Stimulated activated naive B cell treated with anti-CD40 and anti-IgM and Interleukin-4, amounts not matched to agents 10 μg/mL and 1 μg/mL and 100 μg/mL, for 72 hours (primary cell): ENCODE data around the gene TNF.
A peak's percentile ranks its signal among the peaks of the same experiment; 100 is the strongest.

Source experiments
- ATAC-seq, 2 donors: fragments of 150-1000 bp; cut with Tn5 transposase; replicated peaks; 2 replicates each; pipeline ENCODE4 v1.10.0; 2021; ENCODE audit warnings: moderate library complexity in 1 of 2
- DNase-seq: peaks from one replicate; pipeline ENCODE4 v3.0.0; 2021
- H3K27ac Mint-ChIP-seq: one replicate; pipeline ENCODE4 v1.8.0; 2022; ENCODE audit warnings: mild to moderate bottlenecking, mixed read lengths
- H3K27me3 Mint-ChIP-seq, 2 donors: one replicate each; pipeline ENCODE4 v1.8.0; 2022; ENCODE audit warnings: mixed read lengths in 2 of 2
- H3K36me3 Mint-ChIP-seq, 2 donors: one replicate each; pipeline ENCODE4 v1.8.0; 2022; ENCODE audit warnings: mixed read lengths in 2 of 2, mild to moderate bottlenecking in 1 of 2
- H3K4me1 Mint-ChIP-seq, 2 donors: one replicate each; pipeline ENCODE4 v1.8.0; 2022; ENCODE audit warnings: mixed read lengths in 2 of 2, mild to moderate bottlenecking in 1 of 2
- H3K4me3 Mint-ChIP-seq, 2 donors: one replicate each; pipeline ENCODE4 v1.8.0; 2022; ENCODE audit warnings: mild to moderate bottlenecking in 2 of 2, mixed read lengths in 2 of 2, moderate library complexity in 1 of 2
- H3K9me3 Mint-ChIP-seq, 2 donors: one replicate each; pipeline ENCODE4 v1.8.0; 2022; ENCODE audit warnings: mixed read lengths in 2 of 2, mild to moderate bottlenecking in 1 of 2

The TNF gene

GRCh38 chr6:31535538-31536324 is 39.6 kb upstream of the TNF start:
- Mint-ChIP-seq H3K27me3 (no peaks in the 10 kb centered on the region), H3K27ac (no peak overlapping the region), H3K9me3 (no peaks in the 10 kb centered on the region), H3K36me3 (peaks cover 52 to 72% of the 10 kb centered on the region in 2 donors), H3K4me3 (no peak overlapping the region), H3K4me1 (peaks cover 33 to 69% of the 10 kb centered on the region in 2 donors)
- no peak for DNase-seq
- no peak for ATAC-seq

DNA sequence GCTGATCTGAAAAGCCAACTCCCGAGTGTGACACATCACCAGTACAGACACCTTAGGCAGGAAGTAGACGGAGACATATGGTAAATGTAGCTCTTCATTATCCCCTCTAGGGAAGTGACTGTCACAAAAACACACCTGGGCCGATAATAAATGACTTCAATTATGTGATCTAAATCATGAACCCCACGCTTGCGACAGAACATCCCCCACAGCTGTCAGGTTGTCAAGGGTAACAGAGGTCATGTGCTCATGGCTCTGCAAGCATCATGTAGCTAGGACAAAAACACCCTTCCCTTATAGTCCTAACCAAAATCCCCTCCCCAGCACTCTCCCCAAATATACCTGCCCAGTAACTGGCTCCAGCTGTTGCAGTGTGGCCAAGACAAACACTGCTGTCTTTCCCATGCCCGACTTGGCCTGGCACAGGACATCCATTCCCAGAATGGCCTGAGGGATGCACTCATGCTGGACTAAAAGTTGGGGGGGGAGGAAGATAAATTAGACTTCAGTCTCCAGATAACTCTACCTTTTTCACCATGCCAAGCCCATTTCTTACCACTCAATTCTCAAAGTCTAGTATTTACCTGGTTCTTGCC is 36.5 kb upstream of the TNF start:
- no peaks in the 10 kb centered on the region for H3K9me3 Mint-ChIP-seq
- peak overlapping the region; percentile 56 for H3K27ac Mint-ChIP-seq
- H3K27me3 Mint-ChIP-seq = no peaks in the 10 kb centered on the region
- peaks cover 27 to 51% of the 10 kb centered on the region in 2 donors for H3K4me1 Mint-ChIP-seq
- DNase-seq (no peak), ATAC-seq (no peak)
- peak overlapping the region; percentile 58 to 63 for H3K4me3 Mint-ChIP-seq
- H3K36me3 Mint-ChIP-seq = peaks cover 49 to 64% of the 10 kb centered on the region in 2 donors

DNA sequence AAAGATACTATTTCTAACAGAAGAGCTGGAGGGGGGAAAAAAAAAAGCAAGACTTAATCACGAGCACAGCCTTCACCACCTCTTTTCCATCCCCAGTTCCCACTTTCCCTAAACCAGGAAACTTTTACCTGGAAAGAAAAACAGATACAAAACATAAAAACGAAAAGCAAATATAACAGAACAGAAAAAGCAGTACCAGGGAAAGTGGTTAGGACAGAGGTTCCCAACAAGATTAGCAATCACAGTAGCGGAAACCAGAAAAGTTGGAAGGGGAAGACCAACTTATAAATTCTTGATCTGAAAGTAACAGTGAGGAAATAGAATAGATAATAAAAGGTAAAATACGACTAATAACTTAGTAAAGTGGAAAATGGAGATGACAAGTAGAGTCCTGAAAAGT is 34.7 kb upstream of the TNF start:
- H3K9me3 Mint-ChIP-seq = no peaks in the 10 kb centered on the region
- H3K4me1 Mint-ChIP-seq = peaks cover 26 to 45% of the 10 kb centered on the region in 2 donors
- peaks cover 39 to 50% of the 10 kb centered on the region in 2 donors for H3K36me3 Mint-ChIP-seq
- H3K27ac Mint-ChIP-seq = peak overlapping the region; percentile 93
- ATAC-seq (no peak), DNase-seq (no peak)
- peak overlapping the region; percentile 82 for H3K4me3 Mint-ChIP-seq
- H3K27me3 Mint-ChIP-seq = no peaks in the 10 kb centered on the region

DNA sequence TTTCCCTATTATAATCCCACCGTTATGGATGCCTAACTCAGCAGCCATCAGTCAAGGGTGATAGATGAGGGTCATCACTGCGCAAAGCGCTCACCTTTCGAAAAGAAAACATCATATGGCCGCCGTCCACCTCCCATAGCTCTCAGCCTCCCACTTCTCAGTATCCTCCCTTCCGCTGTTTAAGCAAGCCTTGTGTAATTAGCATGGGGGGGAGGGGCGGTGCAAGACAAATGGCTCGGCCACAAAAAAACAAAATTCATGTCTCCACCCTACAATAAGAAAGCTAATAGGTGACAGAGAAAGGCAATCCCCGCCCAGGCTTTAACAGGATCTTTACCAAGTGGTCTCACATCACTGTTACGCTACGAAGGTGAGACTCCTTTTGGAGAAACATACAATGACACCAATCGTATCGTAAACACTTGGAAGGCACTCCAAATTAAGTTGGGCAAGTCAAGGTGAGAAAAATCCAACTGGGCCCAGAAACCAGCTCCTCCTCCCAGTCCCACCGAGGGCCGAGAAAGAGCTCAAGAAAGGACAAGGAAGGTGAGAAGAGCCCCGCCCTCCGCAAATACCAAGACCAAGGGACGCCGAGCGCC is 34.2 kb upstream of the TNF start:
- Mint-ChIP-seq H3K27me3 (no peaks in the 10 kb centered on the region), H3K9me3 (no peaks in the 10 kb centered on the region), H3K27ac (peak overlapping the region; percentile 93), H3K36me3 (peaks cover 36 to 45% of the 10 kb centered on the region in 2 donors), H3K4me3 (peak overlapping the region; percentile 82), H3K4me1 (peaks cover 30 to 45% of the 10 kb centered on the region in 2 donors)
- ATAC-seq (peak; percentile 35 to 38), DNase-seq (peak; percentile 31)

GRCh38 chr6:31541658-31542521 is 33.5 kb upstream of the TNF start, which contains the start of gene DDX39B:
Gene DDX39B (minus strand): TSS chr6:31542003. CDS start chr6:31540532, 1,471 bp downstream.
- Mint-ChIP-seq H3K27me3 (no peaks in the 10 kb centered on the region), H3K4me1 (peaks cover 33 to 48% of the 10 kb centered on the region in 2 donors), H3K27ac (peak within 1 kb of the TSS; percentile 93), H3K4me3 (peak within 1 kb of the TSS; percentile 82), H3K9me3 (no peaks in the 10 kb centered on the region), H3K36me3 (peaks cover 36 to 39% of the 10 kb centered on the region in 2 donors)
- ATAC-seq (peak; percentile 79 to 85), DNase-seq (peak; percentile 92)

- Mint-ChIP-seq H3K4me3 (no peak overlapping the region), H3K27ac (no peak overlapping the region), H3K9me3 (no peaks in the 10 kb centered on the region), H3K36me3 (peaks cover 27 to 30% of the 10 kb centered on the region in 2 donors), H3K27me3 (no peaks in the 10 kb centered on the region), H3K4me1 (peaks cover 36 to 52% of the 10 kb centered on the region in 2 donors)
- DNase-seq (no peak), ATAC-seq (no peak)
Observed at GRCh38 chr6:31543639-31544038, 31.7 kb upstream of the TNF start.

DNA sequence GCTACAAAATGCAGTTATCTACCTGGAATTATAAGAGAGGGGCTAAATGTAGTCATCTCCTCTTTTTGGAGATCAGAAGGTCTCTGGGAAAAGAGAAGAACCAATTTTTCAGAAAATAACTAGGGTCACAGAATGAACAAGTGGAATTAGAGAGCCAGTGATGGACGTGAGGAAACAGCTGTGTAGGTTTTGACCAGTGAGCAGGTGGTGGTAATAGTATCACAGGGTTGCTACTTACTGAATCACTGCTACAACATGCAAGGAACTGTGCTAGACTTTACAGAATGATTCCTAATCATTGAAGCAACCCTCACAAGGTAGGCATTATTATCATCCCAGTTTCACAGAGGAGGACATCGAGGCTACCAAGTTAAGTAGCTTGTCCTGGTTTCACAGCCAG is 30.7 kb upstream of the TNF start:
- no peak overlapping the region for H3K27ac Mint-ChIP-seq

GRCh38 chr6:31545291-31545690 is 30.1 kb upstream of the TNF start:
- Mint-ChIP-seq H3K27ac (no peak overlapping the region), H3K4me1 (peaks cover 25 to 52% of the 10 kb centered on the region in 2 donors), H3K4me3 (no peak overlapping the region), H3K9me3 (no peaks in the 10 kb centered on the region), H3K27me3 (no peaks in the 10 kb centered on the region), H3K36me3 (peaks cover 20 to 24% of the 10 kb centered on the region in 2 donors)
- ATAC-seq (no peak), DNase-seq (no peak)

More for the DNA sequence above, 30.7 kb upstream of the TNF start:
- peaks cover 30 to 52% of the 10 kb centered on the region in 2 donors for H3K4me1 Mint-ChIP-seq
- no peaks in the 10 kb centered on the region for H3K9me3 Mint-ChIP-seq
- DNase-seq = no peak
- H3K36me3 Mint-ChIP-seq = peaks cover 20 to 27% of the 10 kb centered on the region in 2 donors
- no peaks in the 10 kb centered on the region for H3K27me3 Mint-ChIP-seq
- H3K4me3 Mint-ChIP-seq = no peak overlapping the region
- no peak for ATAC-seq

GRCh38 chr6:31546339-31546957 is 28.9 kb upstream of the TNF start, which contains the start of gene ATP6V1G2:
Gene ATP6V1G2 (minus strand): TSS chr6:31546608. CDS start chr6:31546559, 49 bp downstream.
- peak; percentile 86 for DNase-seq
- no peaks in the 10 kb centered on the region for H3K9me3 Mint-ChIP-seq
- peak within 1 kb of the TSS; percentile 85 for H3K27ac Mint-ChIP-seq
- H3K4me1 Mint-ChIP-seq = peaks cover 28 to 59% of the 10 kb centered on the region in 2 donors
- peak within 1 kb of the TSS; percentile 85 for H3K4me3 Mint-ChIP-seq
- no peaks in the 10 kb centered on the region for H3K27me3 Mint-ChIP-seq
- peaks cover 20 to 23% of the 10 kb centered on the region in 2 donors for H3K36me3 Mint-ChIP-seq
- ATAC-seq = peak; percentile 68 to 70

DNA sequence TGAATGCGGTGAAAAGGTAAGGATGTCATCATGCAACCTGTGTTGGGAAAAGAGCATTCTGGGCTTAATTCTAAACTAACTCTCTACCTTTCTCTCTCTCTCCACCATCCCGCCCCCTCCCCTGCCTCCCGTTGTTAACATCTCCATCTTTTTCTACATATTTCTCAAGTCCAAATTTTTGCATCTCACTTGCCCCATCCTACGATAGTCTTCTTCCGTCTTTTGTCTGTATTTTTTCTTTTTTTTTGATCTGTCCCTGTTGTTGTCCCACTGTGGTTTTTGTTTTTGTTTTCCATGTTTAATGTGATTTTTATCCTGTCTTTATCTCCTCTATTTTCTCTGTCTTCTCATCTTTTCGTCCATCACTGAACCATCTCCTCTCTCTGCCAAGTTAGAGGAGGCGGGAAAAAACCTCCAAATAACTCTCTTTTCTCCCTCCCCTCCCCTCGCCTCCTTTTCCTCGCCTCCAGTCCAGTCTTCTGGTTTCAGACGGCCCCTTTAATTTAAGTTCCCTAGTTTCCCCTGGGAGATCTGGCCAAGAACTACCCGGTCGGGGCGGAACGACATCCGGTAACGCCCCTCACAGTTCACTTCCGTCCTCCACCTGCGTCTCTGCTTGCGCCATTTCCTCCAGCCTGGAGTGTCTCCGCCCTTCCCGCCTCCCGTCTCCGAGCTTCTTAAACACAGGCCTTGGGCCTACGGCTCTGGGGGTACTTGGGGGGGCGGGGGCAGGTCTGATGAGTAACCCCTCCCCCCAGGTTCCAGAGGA is 28.2 kb upstream of the TNF start, which contains the start of gene NFKBIL1:
NFKBIL1 (plus strand) TSS at position 651 of the 769 bp plus-strand sequence; CDS start at position 738, 87 bp downstream.
- peak; percentile 90 for ATAC-seq
- Mint-ChIP-seq H3K27ac (peak within 1 kb of the TSS; percentile 85), H3K4me1 (peaks cover 30 to 65% of the 10 kb centered on the region in 2 donors), H3K27me3 (no peaks in the 10 kb centered on the region), H3K9me3 (no peaks in the 10 kb centered on the region), H3K36me3 (peaks cover 18 to 24% of the 10 kb centered on the region in 2 donors), H3K4me3 (peak within 1 kb of the TSS; percentile 85)
- DNase-seq = peak; percentile 92

DNA sequence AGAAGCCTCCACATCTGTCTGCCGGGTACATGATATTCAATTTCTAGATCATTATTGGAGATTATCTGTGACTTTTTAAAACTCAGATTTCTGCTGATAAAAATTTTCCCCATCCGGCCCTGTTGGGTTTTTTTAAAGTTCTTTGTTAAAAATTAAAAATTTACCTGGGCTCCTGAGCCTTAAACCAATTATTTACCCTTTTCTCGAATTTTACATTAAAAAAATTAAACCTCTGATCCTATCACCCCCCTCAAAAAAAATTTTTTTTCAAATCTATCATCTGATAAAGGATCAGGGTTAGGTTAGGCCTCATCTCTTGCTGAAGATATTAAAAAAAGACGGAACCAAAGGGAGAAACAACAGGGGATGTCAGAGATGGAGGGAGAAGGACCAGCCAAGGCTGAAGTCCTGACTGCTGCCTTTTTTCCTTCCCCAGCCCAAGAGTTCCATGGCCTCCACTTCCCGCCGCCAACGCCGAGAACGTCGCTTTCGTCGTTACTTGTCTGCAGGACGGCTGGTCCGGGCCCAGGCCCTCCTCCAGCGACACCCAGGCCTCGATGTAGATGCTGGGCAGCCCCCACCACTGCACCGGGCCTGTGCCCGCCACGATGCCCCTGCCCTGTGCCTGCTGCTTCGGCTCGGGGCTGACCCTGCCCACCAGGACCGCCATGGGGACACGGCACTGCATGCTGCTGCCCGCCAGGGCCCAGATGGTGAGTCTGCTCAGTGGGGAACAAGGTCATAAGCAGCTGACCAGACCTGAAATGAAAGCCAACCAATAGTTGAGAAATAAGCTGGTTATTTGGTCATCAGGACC is 27.4 kb upstream of the TNF start:
- H3K27ac Mint-ChIP-seq = peak overlapping the region; percentile 85
- H3K4me1 Mint-ChIP-seq = peaks cover 33 to 70% of the 10 kb centered on the region in 2 donors
- ATAC-seq (no peak), DNase-seq (no peak)
- H3K36me3 Mint-ChIP-seq = peaks cover 18 to 27% of the 10 kb centered on the region in 2 donors
- H3K27me3 Mint-ChIP-seq = no peaks in the 10 kb centered on the region
- H3K9me3 Mint-ChIP-seq = no peaks in the 10 kb centered on the region
- H3K4me3 Mint-ChIP-seq = peak overlapping the region; percentile 85

DNA sequence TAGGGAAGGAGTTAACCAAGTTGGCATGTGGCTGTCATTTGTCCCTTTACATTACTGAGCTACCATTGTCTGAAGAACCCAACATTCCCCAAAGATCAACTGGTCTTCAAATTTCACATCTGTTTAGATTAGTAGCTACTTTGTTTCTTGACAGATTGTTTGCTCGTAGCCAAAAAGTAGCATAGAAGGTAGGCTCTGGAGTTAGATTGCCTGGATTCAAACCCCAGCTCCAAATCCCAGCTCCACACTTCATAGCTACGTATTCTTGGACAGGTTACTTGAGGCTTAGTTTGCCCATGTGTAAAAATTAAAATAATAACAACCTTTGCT is 26.9 kb upstream of the TNF start:
- Mint-ChIP-seq H3K4me3 (peak overlapping the region; percentile 85), H3K27me3 (no peaks in the 10 kb centered on the region), H3K36me3 (peaks cover 18 to 32% of the 10 kb centered on the region in 2 donors), H3K27ac (peak overlapping the region; percentile 85), H3K9me3 (no peaks in the 10 kb centered on the region), H3K4me1 (peaks cover 33 to 70% of the 10 kb centered on the region in 2 donors)
- DNase-seq (no peak), ATAC-seq (no peak)
